ENCODE data around the gene RAB11FIP3.

GRCh38 chr16:381789-382717 is 43.4 kb upstream of the RAB11FIP3 start, which contains the start of gene PGAP6:
- TF ChIP-seq EP300 (IDR thresholded peaks at IDR 0.05) (no peak), POLR2AphosphoS5 (IDR thresholded peaks at IDR 0.05) (no peak), POLR2A (IDR thresholded peaks at IDR 0.05) (no peak)
- TF ChIP-seq, protein P1, sequence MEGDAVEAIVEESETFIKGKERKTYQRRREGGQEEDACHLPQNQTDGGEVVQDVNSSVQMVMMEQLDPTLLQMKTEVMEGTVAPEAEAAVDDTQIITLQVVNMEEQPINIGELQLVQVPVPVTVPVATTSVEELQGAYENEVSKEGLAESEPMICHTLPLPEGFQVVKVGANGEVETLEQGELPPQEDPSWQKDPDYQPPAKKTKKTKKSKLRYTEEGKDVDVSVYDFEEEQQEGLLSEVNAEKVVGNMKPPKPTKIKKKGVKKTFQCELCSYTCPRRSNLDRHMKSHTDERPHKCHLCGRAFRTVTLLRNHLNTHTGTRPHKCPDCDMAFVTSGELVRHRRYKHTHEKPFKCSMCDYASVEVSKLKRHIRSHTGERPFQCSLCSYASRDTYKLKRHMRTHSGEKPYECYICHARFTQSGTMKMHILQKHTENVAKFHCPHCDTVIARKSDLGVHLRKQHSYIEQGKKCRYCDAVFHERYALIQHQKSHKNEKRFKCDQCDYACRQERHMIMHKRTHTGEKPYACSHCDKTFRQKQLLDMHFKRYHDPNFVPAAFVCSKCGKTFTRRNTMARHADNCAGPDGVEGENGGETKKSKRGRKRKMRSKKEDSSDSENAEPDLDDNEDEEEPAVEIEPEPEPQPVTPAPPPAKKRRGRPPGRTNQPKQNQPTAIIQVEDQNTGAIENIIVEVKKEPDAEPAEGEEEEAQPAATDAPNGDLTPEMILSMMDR (IDR thresholded peaks at IDR 0.05), result no peak
